Measurements from ENCODE around the gene ALDH1A2.

- TF ChIP-seq YY1 (IDR thresholded peaks at IDR 0.05; ENCODE audit: insufficient read depth, insufficient read length), result no peak
- no peak for TF ChIP-seq ZNF274 (IDR thresholded peaks at IDR 0.05; ENCODE audit: low read depth, low read length)
- TF ChIP-seq SUZ12 (IDR thresholded peaks at IDR 0.05; ENCODE audit: extremely low read depth, insufficient read depth, insufficient read length), result no peak
Observed at GRCh38 chr15:58087871-58088270, 22.4 kb upstream of the ALDH1A2 start.
